Measurements from ENCODE around the gene CST3. TPM values are rescaled to one million over a fixed set of nuclear protein-coding genes. Genes with fewer than 3 reads are reported as not detected.
A peak's percentile ranks its signal among the peaks of the same experiment; 100 is the strongest.
"Not testable (repeated sequence)": the region's sequence is repeated elsewhere in the genome, so short reads cannot be mapped to it uniquely, and the experiment has no call there.

The CST3 gene
- total RNA-seq, 1 donor from 2014 or later, result 292 TPM

DNA sequence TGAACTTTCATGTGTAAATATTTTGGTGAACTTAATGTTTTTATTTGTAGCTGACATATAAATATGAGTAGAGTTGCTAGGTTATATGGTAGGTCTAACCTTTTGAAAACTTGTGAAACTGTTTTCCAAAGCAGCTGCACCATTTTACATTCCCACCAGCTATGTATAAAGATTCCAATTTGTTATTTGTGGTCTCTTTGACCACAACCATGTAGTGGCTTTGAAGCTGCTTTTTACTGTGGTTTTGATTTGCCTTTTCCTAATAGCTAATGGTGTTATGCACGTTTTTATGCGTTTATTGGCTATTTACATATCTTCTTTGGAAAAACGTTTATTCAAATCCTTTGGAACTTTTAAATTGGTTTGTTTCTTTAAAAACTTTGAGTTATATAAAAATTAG, 10.3 kb downstream of the CST3 start:
- no peak for ATAC-seq

DNA sequence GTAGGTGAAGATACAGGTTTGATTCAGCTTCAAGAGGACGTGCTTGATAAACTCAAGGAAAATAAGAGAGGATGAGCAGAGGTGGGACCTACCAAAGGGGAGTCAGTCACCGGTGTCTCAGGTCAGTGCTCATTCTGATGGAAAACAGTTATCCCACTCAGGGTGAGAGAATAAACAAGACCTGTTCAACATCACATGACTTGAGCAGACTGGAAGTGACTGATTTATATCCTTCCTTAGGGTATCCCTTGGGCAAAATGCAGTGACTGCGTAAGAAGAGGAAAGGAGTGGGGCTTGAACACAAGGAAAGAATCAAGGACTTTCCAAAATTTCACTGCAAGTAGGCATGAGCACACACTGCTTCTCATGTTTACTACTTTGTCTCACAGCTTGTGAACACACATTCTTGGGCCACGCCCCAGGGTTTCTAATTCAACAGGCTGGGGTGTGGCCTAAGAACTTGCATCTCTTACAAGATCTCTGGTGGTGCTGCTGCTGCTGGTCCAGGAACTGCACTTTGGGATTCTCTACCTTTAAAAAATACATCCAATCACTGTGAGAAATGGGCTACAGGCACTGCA, 11.6 kb downstream of the CST3 start:
- peak; percentile 72 for ATAC-seq

DNA sequence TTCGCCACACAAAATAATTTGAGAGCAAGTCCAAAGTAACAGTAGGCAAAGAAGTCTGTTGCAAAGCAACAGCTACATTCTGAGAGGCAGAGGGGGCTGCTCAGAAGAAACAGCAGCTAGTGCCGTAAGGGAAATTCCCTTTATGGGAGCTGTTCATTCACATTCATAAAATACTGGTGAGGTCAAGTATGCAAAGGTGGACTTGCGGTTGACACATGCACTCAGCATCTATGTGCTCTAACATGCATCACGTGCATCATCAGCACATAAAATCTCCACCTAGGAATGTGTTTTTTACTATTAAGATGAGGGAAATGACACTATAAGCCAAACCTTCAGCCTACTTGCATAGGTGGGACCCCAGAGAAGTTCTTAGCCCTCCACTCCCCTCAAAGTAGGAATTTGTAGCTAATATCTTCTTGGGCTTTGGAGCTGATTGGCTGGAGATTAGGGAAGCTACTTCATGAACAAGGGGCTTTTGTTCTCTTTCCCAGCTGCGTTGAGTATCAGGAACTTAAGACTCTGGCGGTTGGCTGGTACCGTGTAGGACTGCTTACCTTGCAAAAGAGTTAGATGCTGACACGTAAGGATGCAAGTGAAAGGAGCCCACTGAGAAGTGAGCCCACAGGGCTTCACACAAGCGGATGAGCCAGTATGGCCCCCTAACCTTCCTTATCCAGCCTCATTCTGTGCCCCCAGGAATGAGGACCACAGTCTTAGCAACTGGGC, 12.4 kb downstream of the CST3 start:
- ATAC-seq, result no peak

DNA sequence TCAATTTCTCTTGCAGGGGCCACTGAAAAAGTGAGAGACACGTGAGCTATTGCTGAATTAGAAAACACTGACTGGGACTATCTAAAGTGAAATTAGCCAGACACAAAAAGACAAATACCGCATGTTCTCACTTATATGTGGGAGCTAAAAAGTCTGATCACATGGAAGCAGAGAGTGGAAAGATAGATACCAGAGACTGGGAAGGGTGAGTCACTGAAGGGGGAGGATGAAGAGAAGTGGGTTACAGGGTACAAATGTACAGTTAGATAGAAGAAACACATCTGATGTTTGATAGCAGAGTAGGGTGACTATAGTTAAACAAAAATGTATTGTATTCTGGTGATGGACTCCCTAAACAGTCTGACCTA, 13.4 kb downstream of the CST3 start:
- ATAC-seq, result no peak

DNA sequence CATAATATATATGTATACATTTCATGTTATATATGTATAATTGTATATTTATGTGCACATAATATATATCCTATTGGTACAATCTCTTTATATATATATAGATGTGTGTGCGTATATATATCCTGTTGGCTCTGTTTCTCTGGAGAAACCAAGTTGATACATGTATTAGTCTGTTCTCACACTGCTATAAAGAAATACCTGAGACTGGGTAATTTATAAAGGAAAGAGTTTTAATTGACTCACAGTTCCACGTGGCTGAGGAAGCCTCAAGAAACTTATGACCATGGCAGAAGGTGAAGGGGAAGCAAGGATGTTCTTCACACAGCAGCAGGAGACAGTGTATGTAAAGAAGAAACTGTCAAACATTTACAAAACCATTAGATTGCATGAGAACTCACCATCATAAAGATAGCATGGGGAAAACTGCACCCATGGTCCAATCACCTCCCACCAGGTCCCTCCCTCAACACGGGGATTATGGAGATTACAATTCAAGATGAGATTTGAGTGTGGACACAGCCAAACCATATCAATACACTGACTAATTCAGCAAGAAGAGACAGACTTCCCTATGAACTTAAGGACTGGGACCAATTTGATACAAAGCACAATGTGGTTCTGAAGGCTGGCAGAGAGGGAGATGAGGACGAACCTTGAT, 14.0 kb downstream of the CST3 start:
- no peak for ATAC-seq

DNA sequence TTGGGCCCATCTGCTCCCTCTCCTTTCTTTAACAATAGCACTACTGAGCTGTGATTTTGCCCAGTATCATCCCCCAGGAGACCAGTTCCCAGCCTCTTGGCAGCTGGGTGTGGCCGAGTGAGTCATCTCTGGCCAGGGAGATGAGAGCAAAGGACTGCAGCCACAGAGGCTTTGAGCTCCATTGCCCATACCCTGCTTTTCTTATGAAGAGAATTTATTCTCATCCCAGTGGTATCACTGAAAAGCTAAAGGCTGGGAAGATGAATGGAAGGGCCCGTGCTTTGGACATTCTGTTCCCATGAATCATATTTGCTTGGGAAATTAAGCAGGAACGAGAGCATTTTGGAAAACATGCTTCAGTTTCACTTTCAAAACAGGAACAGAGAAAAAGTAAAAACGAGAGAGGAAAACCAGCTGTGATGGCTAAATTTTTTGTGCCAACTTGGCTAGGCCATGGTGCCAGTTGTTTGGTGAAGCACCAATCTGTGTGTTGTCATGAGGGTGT, 14.9 kb downstream of the CST3 start:
- ATAC-seq, result peak; percentile 85

DNA sequence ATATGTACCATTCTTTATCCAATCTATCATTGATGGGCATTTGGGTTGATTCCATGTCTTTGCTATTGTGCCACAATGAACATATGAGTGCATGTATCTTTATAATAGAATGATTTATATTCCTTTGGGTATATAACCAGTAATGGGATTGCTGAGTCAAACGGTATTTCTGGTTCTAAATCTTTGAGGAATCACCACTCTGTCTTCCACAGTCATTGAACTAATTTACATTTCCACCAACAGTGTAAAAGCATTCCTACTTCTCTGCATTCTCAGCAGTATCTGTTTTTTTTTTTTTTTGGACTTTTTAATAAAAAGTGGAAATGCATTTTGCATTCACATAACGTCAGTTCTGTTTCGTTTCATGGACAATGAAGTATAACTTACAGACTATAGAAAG, 15.4 kb downstream of the CST3 start:
- not testable (repeated sequence) for ATAC-seq

DNA sequence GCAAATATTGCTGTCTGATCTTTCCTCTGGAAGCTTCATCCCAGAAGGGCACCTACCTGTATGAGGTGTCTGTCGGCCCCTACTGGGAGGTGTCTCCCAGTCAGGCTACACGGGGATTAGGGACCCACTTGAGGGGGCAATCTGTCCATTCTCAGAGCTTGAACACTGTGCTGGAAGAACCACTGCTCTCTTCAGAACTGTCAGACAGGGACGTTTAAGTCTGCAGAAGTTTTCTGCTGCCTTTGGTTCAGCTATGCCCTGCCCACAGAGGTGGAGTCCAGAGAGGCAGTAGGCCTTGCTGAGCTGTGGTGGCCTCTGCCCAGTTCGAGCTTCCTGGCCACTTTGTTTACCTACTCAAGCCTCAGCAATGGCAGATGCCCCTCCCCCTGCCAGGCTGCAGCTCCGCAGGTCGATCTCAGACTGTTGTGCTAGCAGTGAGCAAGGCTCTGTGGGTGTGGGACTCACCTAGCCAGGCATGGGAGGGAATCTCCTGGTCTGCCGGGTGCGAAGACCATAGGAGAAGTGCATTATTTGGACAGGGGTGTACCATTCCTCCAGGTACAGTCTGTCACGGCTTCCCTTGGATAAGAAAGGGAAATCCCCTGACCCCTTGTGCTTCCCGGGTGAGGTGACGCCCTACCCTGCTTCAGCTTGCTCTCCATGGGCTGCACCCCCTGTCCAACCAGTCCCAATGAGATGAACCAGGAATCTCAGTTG, 16.9 kb downstream of the CST3 start:
- ATAC-seq, result not testable (repeated sequence)

DNA sequence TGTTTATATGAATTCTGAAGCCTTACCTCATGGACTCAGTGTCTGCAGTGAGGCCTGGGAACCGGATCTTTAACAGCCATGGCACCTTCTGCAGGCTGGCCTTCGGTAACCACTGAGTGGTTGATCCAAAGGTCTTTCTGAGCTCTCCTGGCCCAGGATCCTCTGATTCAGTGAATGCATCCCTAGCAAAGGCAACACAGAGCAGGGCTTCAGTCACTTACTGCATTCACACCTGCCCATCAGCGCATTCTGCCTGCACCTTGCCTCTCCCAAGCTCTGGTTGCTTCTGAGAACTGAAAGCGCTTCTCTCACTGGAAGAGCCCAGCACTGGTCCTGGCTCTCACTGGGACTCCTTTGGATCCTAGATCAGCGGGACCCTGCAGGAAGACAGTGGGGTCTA, 23.6 kb downstream of the CST3 start:
- no peak for ATAC-seq

DNA sequence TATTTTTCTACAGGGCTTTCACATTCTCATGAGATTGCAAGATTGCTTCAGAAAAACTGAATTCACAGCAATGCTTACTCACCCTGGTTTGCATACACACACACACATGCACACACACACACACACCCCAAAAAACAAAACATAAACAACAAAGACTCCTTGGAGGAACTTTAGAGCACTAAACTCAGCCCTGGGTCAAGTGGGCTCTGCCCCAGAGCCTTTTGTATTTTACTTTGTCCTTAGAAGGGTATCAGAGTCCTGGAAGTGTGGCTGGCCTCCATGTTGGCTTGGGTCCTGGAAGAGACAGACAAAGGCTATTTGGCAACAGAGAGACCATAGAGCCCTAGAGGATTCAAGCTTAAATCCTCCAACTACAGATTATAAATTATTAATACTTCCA, 24.1 kb downstream of the CST3 start:
- ATAC-seq, result no peak

DNA sequence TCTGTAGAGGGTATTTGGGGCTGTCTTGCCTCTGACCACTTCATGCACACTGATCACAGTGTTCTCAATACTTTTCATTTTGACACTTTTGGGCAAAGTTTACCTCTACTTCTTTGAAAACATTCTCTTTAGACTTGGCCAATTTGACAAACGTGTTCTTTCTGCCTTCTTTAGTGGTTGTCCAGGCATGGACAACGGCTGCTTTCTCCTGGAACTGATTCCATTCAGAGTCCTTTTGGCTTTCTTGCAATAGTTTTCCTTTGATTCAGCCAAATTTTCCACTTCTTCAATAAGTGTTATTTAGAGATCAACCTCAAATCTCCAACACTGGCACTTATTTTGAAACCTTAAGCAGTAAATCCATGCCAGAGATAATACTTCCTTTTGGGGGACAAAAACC, 25.4 kb downstream of the CST3 start:
- no peak for ATAC-seq

DNA sequence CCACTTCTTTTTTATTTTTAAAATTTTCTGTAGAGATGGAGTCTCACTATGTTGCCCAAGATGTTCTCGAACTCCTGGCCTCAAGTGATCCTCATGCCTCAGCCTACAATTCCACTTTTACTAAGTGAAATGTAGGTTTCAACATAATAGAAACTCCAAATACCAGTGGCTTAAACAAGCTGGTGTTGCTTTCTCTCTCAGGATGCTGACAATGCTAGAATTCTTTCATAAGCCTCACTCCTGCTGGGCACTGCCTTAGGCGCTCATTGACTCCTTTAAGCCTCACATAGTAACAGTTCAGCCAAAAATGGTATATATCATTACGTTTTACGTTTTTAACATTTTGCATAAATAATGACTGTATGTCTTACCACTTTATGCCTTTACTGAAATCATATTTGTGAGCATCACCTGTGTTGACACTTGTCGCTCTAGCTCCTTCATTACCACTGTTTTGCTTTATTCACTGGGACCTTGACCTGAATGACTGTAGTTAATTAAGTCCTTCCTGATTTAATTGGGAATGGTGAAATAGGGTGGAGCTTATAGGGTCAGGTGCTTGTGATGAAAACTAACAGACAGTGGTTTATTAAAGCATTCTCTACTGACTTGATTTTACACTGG, 28.2 kb downstream of the CST3 start:
- no peak for ATAC-seq

DNA sequence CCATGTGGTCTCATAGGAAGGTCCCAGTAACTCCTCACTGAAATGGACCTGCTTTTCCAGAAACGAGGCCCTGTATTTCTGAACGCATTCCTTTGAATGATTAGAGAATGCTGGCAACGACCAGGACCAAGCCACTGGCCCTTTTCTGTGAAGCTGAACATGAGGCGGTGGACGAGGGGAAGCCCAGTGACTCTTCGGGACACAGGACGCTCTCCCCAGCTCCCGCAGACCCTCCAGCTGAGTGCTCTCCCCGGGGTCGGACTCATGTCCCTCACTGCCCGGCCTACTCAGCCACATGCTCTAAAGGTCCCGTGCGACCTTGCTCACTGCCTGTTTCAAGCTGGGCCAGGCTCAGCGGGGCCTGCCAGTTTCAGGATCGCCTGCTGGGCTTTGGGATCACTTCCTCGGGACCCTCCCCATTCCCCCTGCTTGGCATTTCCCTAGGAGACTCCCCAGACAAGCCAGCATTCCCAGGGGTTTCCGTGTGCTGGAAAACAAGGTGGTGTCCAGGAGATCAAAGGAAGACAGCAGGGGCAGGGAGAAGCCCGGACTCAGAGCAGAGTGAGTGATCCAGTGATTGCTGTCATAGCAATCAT, 29.4 kb downstream of the CST3 start:
- no peak for ATAC-seq

DNA sequence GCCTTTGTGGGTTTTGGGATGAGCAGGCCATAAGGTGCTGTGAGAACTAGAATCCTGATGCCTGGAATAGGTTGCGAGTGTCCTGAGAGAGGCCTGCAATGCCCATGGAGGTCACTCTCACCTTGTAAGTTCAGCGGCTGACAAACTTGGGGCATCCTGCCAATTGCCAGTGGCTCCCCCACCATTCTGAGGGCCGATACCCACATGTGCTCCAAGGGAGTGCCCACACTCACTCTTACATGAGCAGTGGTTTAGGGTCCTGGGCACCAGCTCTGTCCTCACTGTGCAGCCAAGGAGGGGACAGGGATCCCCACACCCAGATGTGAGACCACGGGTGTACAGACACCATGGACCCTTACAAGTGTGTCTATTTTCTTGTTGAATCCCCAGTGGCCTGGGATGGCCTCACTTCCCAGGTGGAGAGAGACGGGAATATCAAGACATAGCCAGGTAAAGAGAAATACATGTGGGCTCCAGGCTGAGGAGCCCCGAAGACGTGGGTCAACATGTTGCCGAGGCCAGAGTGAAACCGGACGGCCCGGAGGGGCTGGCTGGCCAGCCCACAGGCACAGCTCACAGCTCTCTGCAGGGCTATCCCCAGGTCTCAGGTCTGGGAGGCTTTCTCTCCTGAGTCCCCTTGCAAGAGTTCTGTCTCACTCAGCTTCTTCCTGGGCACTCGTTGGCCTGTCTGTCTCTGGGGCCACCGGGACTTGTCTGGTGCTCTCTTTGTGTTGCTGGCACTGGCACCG, 30.1 kb downstream of the CST3 start:
- ATAC-seq, result no peak

DNA sequence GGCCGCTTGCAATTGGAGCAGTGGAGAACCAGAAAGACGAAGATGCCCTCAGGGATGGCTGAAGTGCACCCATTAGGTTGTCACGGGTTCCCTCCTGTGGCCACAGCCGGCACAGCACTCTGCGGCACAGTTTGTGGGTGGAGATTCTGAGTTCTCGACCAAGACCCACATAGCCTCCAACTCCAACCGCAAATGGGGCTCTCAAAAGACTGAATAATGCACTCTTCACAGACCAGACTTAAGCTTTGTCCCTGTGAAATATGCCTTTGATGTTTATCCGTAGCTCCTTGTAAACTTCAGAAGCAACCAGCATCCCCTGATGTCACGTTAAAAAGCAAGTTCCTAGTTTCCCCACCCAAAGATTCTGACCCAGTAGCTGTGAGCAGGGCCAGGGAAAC, 31.1 kb downstream of the CST3 start:
- peak; percentile 88 for ATAC-seq

DNA sequence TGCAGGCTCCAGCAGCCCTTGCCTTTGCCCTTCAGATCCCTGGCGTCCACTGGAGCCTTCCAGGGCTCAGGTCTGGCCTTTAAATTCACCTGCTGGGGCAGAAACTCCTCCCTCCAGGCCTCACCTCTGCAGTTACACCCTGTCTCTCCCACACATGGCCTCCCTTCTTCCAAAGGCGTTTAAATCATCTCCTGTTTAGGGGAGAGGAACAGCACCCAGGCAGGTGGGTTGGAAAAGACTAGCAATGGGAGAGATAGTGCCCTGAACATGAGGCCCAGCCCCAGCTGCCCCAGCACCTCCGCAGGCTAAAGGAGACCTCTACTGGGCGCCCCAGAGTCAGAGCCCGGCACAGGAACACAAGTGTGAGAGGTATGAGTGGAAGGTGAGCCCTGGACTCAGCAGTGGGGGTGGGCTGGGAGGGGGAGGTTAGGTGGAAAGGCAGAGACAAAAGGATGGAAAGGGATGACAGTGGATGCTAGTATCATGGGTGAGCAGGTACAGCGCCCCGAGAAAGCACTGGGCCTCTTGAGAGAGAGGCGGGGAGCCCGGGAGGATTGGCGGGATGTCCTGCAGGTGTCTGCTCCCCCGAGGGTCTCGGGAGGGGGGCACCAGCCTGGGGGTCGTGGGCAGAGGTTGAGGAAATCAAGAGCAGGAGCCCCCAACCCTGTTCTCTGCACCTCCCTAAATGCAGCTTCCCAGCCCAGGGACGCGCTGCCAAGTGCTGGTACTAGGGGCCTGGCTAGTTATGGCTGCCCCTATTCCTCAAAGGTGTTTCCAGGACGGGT, 31.7 kb downstream of the CST3 start, which contains the start of gene CST9:
Gene CST9, minus strand, starts transcription at position 51 of the 785 bp plus-strand sequence. CDS start 53 bp downstream, outside the sequence.
- ATAC-seq, result no peak

DNA sequence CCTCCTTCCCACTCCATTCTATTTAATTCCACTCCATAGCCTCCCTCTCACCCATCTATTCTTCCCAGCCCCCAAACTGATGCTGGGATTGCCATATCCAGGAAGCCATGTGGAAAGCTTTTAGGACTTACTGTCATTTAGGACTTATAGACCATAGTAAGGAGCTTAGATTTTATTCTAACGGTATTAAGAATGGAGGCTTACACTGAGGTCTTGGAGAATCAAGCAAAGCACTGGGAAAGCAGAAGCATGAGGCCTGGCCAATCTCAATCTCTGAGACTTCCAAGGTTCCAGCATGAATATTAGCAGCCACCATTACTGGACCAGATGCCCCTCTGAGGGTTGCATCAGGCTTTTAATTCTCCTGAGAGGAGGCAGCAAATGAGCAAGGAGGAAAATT, 33.4 kb downstream of the CST3 start:
- no peak for ATAC-seq

DNA sequence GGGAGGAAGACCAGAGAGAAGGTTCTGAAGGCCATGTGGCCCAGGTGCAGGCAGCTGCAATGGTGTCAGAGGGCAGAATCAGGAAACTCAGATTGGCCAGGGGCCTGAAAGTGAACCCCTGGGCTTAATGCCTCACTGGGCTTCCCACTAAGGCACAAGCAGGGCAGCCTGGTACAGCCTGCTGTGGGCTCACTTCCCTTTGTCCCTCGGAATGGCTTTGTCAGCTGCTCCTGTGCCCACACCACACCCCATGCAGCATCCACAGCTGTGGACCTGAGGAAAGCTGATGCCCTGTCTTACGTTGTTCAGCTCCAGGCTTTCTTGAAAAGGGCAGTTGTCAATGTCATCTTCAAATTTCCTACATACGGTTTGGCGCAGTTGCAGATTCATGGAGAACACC, 34.4 kb downstream of the CST3 start:
- no peak for ATAC-seq

DNA sequence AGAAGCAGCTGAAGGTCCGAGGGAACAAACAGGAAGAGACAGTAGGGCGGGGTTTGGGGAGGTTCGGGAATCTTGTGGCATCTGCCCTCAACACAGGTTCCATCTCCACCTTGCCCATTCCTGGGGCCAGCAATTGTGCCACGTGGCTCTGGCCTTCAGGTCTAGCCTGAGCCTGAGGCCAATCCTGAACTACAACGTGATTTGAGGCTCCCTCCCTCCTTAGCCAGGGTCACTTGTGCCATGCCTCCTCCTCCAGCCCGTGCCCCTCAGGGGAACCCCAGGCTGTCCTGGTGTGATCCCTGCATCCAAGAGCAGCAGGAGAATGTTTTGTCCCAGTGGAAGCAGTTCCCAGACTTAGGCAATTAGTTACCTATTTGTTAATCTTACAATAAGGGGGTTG, 35.1 kb downstream of the CST3 start:
- ATAC-seq, result no peak

DNA sequence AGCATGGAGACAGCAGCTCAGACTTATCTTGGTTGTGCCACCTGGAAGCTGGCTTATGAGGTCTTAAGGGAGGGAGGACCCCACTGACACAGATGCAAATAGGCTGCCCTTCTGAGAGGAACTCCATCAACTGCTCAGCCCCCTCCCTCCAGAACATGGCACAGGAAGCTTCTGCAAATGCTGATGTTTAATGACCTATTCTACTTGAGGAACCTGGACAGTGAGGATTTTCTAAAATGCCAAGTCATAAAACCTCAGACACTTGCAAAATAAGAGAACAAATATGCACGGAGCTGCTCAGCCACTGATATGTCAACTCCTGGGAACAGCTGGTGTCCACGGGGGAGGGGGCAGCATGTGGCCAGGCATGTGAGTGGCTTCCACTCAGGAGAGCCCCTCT, 35.5 kb downstream of the CST3 start:
- ATAC-seq, result no peak

DNA sequence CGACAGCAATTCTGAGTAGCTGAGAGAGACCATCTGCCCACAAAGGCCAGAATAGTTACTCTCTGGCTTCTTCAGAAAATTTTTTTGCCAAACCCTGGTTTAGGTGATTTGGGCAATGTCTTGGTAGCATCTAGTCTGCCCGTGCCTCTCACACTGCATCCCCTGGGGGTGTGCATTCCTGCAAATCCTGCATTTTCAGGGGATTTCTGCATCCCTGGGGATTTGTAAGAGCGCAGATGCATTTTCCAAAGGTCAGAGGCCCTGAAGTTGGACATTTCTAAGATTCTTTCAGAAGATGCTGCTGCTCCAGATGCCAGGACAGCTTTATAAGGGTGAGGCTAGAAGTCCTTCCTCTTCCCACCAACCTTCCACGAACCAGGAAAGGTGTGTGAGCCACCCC, 36.0 kb downstream of the CST3 start:
- ATAC-seq, result no peak

Data from esophagus mucosa (tissue), 1 donor.